ENCODE results near the gene C18orf32. TPM values are rescaled to one million over a fixed set of nuclear protein-coding genes. Genes with fewer than 3 reads are reported as not detected.

Gene C18orf32
- total and polyA plus RNA-seq, 2 of the 13 experiments (the other 11 are each of a cell fraction or from before 2014, with no cell fraction given), result 17.6 to 20.6 TPM

DNA sequence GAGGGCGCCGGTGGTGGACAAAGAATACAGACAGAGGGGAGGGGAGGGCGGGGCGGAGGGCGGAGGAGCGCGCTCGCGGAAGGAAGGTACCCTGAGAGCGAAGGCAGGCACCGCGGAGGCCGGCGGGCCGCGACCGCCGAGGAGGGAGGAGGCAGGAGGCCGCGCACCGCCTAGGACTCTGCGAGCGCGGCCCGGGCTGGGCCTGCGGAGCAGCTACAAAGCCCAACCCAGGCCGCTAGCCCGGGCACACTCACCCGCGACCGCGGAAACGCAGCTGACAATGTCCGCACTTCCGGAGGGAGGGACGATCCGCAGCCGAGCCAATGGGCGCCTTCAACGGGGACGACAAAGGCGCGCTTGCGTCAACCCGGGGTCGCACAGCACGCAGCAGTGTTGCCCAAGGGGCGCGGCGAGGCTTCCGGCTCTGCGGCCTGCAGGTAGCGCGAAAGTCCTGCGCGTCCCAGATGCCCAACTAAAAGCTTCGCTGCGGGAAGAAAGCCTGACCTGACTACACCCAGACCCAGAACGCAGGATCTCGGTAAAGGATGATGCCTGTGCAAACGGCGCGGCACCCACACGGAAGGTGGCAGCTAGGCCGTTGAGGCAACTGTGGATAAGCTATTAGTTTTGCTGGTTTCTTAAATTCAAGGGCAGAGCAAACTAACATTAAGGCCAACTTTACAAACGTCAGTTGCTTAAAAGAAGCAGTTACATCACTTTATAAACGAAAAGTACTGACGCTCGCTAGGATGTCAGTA, at the start of gene C18orf32 (continued):
- TF ChIP-seq, protein P1, sequence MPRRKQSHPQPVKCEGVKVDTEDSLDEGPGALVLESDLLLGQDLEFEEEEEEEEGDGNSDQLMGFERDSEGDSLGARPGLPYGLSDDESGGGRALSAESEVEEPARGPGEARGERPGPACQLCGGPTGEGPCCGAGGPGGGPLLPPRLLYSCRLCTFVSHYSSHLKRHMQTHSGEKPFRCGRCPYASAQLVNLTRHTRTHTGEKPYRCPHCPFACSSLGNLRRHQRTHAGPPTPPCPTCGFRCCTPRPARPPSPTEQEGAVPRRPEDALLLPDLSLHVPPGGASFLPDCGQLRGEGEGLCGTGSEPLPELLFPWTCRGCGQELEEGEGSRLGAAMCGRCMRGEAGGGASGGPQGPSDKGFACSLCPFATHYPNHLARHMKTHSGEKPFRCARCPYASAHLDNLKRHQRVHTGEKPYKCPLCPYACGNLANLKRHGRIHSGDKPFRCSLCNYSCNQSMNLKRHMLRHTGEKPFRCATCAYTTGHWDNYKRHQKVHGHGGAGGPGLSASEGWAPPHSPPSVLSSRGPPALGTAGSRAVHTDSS (CRISPR knock-in tag; conservative IDR thresholded peaks at IDR 0.05), result no peak
- TF ChIP-seq MBD4 (IDR thresholded peaks at IDR 0.05; ENCODE audit: borderline replicate concordance, low read length), result no peak
- TF ChIP-seq ZNF230 (CRISPR knock-in tag; IDR thresholded peaks at IDR 0.05), result no peak
- TF ChIP-seq KLF9 (CRISPR knock-in tag; IDR thresholded peaks at IDR 0.05; ENCODE audit: low read depth), result peak; percentile 71; the same call in 1 of the 2 replicates
- TF ChIP-seq ARID3A (IDR thresholded peaks at IDR 0.05; ENCODE audit: low read depth, low read length), result no peak
- TF ChIP-seq NKX3-1 (CRISPR knock-in tag; IDR thresholded peaks at IDR 0.05), result 0 out of 2 replicates have a peak, but pooled peaks have one; percentile 40
- TF ChIP-seq ZFYVE20 (CRISPR knock-in tag; IDR thresholded peaks at IDR 0.05; ENCODE audit: borderline replicate concordance, low read depth), result 0 out of 2 replicates have a peak, but pooled peaks have one; percentile 43
- TF ChIP-seq THAP9 (CRISPR knock-in tag; IDR thresholded peaks at IDR 0.05; ENCODE audit: borderline replicate concordance), result peak; percentile 84; the same call in 1 of the 2 replicates
- TF ChIP-seq ZNF549 (CRISPR knock-in tag; IDR thresholded peaks at IDR 0.05), result no peak
- TF ChIP-seq, protein P2, sequence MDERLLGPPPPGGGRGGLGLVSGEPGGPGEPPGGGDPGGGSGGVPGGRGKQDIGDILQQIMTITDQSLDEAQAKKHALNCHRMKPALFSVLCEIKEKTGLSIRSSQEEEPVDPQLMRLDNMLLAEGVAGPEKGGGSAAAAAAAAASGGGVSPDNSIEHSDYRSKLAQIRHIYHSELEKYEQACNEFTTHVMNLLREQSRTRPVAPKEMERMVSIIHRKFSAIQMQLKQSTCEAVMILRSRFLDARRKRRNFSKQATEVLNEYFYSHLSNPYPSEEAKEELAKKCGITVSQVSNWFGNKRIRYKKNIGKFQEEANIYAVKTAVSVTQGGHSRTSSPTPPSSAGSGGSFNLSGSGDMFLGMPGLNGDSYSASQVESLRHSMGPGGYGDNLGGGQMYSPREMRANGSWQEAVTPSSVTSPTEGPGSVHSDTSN (CRISPR knock-in tag; IDR thresholded peaks at IDR 0.05), result no peak
- no peak for TF ChIP-seq ZNF572 (CRISPR knock-in tag; IDR thresholded peaks at IDR 0.05)
- peak; percentile 81; the same call in 1 of the 2 replicates for TF ChIP-seq ZNF292 (CRISPR knock-in tag; IDR thresholded peaks at IDR 0.05; ENCODE audit: borderline replicate concordance, low read depth)
- peak; percentile 90 for TF ChIP-seq NFYC (CRISPR knock-in tag; IDR thresholded peaks at IDR 0.05)
- TF ChIP-seq FOXM1 (CRISPR knock-in tag; IDR thresholded peaks at IDR 0.05), result no peak
- no peak for TF ChIP-seq GTF3A (CRISPR knock-in tag; conservative IDR thresholded peaks at IDR 0.05)
- no peak for TF ChIP-seq PCBP2 (optimal IDR thresholded peaks at IDR 0.05; ENCODE audit: low read depth, low read length, poor library complexity, severe bottlenecking)
- no peak for TF ChIP-seq ZNF737 (CRISPR knock-in tag; IDR thresholded peaks at IDR 0.05; ENCODE audit: borderline replicate concordance)
- TF ChIP-seq RAD51 (IDR thresholded peaks at IDR 0.05; ENCODE audit: borderline replicate concordance), result no peak
- TF ChIP-seq NFYB (CRISPR knock-in tag; IDR thresholded peaks at IDR 0.05), result peak; percentile 87
- no peak for TF ChIP-seq NFE2 (CRISPR knock-in tag; IDR thresholded peaks at IDR 0.05)
- TF ChIP-seq ZNF224 (CRISPR knock-in tag; IDR thresholded peaks at IDR 0.05), result peak; percentile 67; the same call in 1 of the 2 replicates

Data from HepG2 (cell line).